SW480 (cell line): Measurements from ENCODE around the gene SCYGR1.
"Not testable (repeated sequence)": the region's sequence is repeated elsewhere in the genome, so short reads cannot be mapped to it uniquely, and the experiment has no call there.

Experiments used
- DNase-seq: peaks from one replicate; pipeline ENCODE4 v3.0.0-alpha.2; 2016; ENCODE audit warnings: low spot score

Gene SCYGR1

GRCh38 chr2:227402321-227402720 is 14.6 kb upstream of the SCYGR1 start:
- DNase-seq: no peak

GRCh38 chr2:227401550-227401949 is 13.8 kb upstream of the SCYGR1 start:
- DNase-seq: no peak

- DNase-seq: no peak
Measured at GRCh38 chr2:227398684-227399670, 11.2 kb upstream of the SCYGR1 start.

GRCh38 chr2:227397562-227397961 is 9.8 kb upstream of the SCYGR1 start:
- no peak for DNase-seq

GRCh38 chr2:227395556-227395955 is 7.8 kb upstream of the SCYGR1 start:
- peak; percentile 24 for DNase-seq

- no peak for DNase-seq
Measured at GRCh38 chr2:227394401-227394800, 6.7 kb upstream of the SCYGR1 start.

GRCh38 chr2:227390468-227391256 is 2.9 kb upstream of the SCYGR1 start:
- no peak for DNase-seq

- DNase-seq: no peak
Measured at GRCh38 chr2:227389661-227390060, 1.9 kb upstream of the SCYGR1 start.

- no peak for DNase-seq
Measured at GRCh38 chr2:227389231-227389630, 1.5 kb upstream of the SCYGR1 start.

GRCh38 chr2:227388537-227389011 is 825 bp upstream of the SCYGR1 start:
- no peak for DNase-seq

GRCh38 chr2:227386630-227387029 is 1.1 kb downstream of the SCYGR1 start:
- no peak for DNase-seq

- no peak for DNase-seq
Measured at GRCh38 chr2:227383686-227384085, 4.1 kb downstream of the SCYGR1 start.

- DNase-seq: not testable (repeated sequence)
Measured at GRCh38 chr2:227382241-227382835, 5.4 kb downstream of the SCYGR1 start.

GRCh38 chr2:227379095-227379494 is 8.7 kb downstream of the SCYGR1 start, which contains the start of gene TM4SF20:
Gene TM4SF20 (minus strand): TSS chr2:227379306. CDS start chr2:227379268, 38 bp downstream.
- DNase-seq: no peak

GRCh38 chr2:227378371-227378782 is 9.4 kb downstream of the SCYGR1 start:
- no peak for DNase-seq

- DNase-seq: peak; percentile 11
Measured at GRCh38 chr2:227377467-227378351, 10.0 kb downstream of the SCYGR1 start.

GRCh38 chr2:227376656-227377396 is 10.9 kb downstream of the SCYGR1 start:
- DNase-seq: no peak

- DNase-seq: no peak
Measured at GRCh38 chr2:227374158-227374557, 13.6 kb downstream of the SCYGR1 start.

GRCh38 chr2:227373389-227373788 is 14.4 kb downstream of the SCYGR1 start:
- DNase-seq: no peak

GRCh38 chr2:227370791-227371312 is 16.9 kb downstream of the SCYGR1 start:
- no peak for DNase-seq
